Measurements from ENCODE around the gene GLIS1. TPM values are rescaled to one million over a fixed set of nuclear protein-coding genes. Genes with fewer than 3 reads are reported as not detected.

GLIS1 gene
- total and polyA plus RNA-seq, 2 of the 8 experiments (the other 6 are each of a cell fraction or from before 2014, with no cell fraction given) = 0.15 to 0.22 TPM

GRCh38 chr1:53559391-53559815 is 179.6 kb downstream of the GLIS1 start:
- Histone ChIP-seq H3K79me1 (ENCODE audit: low read depth, low read length) (0 out of 2 replicates have a peak, but pooled peaks cover 2% of the 10 kb centered on the region), H2AFZ (ENCODE audit: low read length) (no peak overlapping the region; the same call in 1 of the 2 replicates), H4K5ac (ENCODE audit: insufficient read length, low read depth, low read length) (no peak overlapping the region), H3K9ac (replicated peaks in 1 of 4; ENCODE audit: extremely low read depth in 1 of 4, low read depth in 3 of 4, low read length in 3 of 4) (no peak overlapping the region), H2BK5ac (ENCODE audit: low read depth, low read length) (peak overlapping the region; percentile 37; the same call in 1 of the 2 replicates), H3K14ac (ENCODE audit: insufficient read length) (no peak overlapping the region), H3K56ac (replicated peaks; ENCODE audit: insufficient read length, low read depth, low read length) (no peak overlapping the region), H3K4me3 (ENCODE audit: extremely low read depth in 1 of 4, insufficient read depth in 2 of 4, low read depth in 3 of 4, low read length in 4 of 4) (no peak overlapping the region), H3K27ac (ENCODE audit: low read depth, low read length) (no peak overlapping the region), H3K36me3 (ENCODE audit: control insufficient read depth in 2 of 4, insufficient read depth in 4 of 4, low read length in 3 of 4) (no peaks in the 10 kb centered on the region), H4K8ac (ENCODE audit: extremely low read depth, insufficient read depth, low read length) (no peak overlapping the region; the same call in 1 of the 2 replicates), H3K79me2 (ENCODE audit: control insufficient read depth in 1 of 2, insufficient read depth in 2 of 2, low read length in 2 of 2) (no peaks in the 10 kb centered on the region), H2BK120ac (replicated peaks; ENCODE audit: low read depth, low read length) (no peak overlapping the region), H3K9me3 (ENCODE audit: insufficient read depth in 2 of 2, low read depth in 1 of 2, low read length in 1 of 2) (no peaks in the 10 kb centered on the region), H3K4me2 (ENCODE audit: insufficient read depth in 1 of 2, low read depth in 2 of 2, low read length in 2 of 2) (no peak overlapping the region), H3K23me2 (ENCODE audit: low read depth, low read length) (no peaks in the 10 kb centered on the region), H3K27me3 (replicated peaks in 1 of 4; ENCODE audit: control insufficient read depth in 3 of 4, extremely low read depth in 1 of 4, insufficient read depth in 3 of 4, low read length in 3 of 4) (peaks cover 0 to 5% (median 2%) of the 10 kb centered on the region in 4 experiments; a peak in 3 of 7 replicates), H2BK12ac (ENCODE audit: low read depth, low read length) (no peak overlapping the region), H4K91ac (replicated peaks; ENCODE audit: insufficient read length, low read length) (peak overlapping the region; percentile 31), H3K4me1 (replicated peaks in 1 of 4; ENCODE audit: control insufficient read depth in 3 of 4, insufficient read depth in 4 of 4, low read length in 3 of 4) (peaks cover 0 to 2% (median 1%) of the 10 kb centered on the region in 4 experiments; a peak in 3 of 7 replicates), H3K4ac (replicated peaks; ENCODE audit: insufficient read length, low read depth, low read length) (peak overlapping the region; percentile 80), H3K18ac (ENCODE audit: extremely low read depth, low read length) (no peak overlapping the region), H2AK5ac (ENCODE audit: low read depth, low read length) (no peak overlapping the region), H4K20me1 (replicated peaks in 1 of 2; ENCODE audit: control insufficient read depth in 1 of 2, insufficient read depth in 2 of 2, low read length in 2 of 2) (peaks cover 0 to 4% of the 10 kb centered on the region in 2 experiments), H3K23ac (ENCODE audit: insufficient read length) (no peak overlapping the region), H2BK15ac (ENCODE audit: low read length) (no peak overlapping the region; the same call in 1 of the 2 replicates), H2BK20ac (ENCODE audit: low read length) (peak overlapping the region; percentile 81; the same call in 1 of the 2 replicates)
- 71% methylated on average over 10 of the region's 13 CpGs; no CpG with 5 or more reads in 1 of the 2 experiments for WGBS, 2 experiments (ENCODE audit: extremely low coverage in 1 of 2, insufficient coverage in 1 of 2, insufficient read length in 1 of 2, insufficient replicate concordance in 2 of 2, low coverage in 1 of 2, low lambda C conversion rate in 2 of 2, missing lambda C conversion rate in 1 of 2)
- DNase-seq (ENCODE audit: low read depth in 1 of 2, low spot score in 2 of 2) (no peak), FAIRE-seq (no peak)
- ChIA-PET CTCF (ENCODE audit: partially characterized antibody) (interaction anchor here (1.2 to 3.6 kb wide), 5 partner anchors 13 to 85 kb away, joined by 3 to 9 read pairs (median 4); no protein-coding TSS in a partner anchor), POLR2A (ENCODE audit: partially characterized antibody) (interaction anchor here (0.8 kb wide), 1 partner anchor 22 kb away, joined by 3 read pairs; no protein-coding TSS in a partner anchor)
- peak; percentile 34; the same call in 1 of the 2 replicates for TF ChIP-seq MAX (IDR thresholded peaks at IDR 0.05)
- TF ChIP-seq RXRA (IDR thresholded peaks at IDR 0.05; ENCODE audit: insufficient read depth, low read depth, low read length) = no peak

Data from H1 (cell line).